H54 (cell line): ENCODE data around the gene SOS1.
A peak's percentile ranks its signal among the peaks of the same experiment; 100 is the strongest.
"Not testable (repeated sequence)": the region's sequence is repeated elsewhere in the genome, so short reads cannot be mapped to it uniquely, and the experiment has no call there.

Source experiments
- DNase-seq: peaks from one replicate; pipeline ENCODE4 v3.0.0; 2011; ENCODE audit warnings: low spot score, mixed read lengths; ENCODE audit not compliant: insufficient read length
- FAIRE-seq: peaks from 3 replicates; lab custom pipeline; 2011; peaks lifted over from hg19 to GRCh38; lab: Jason Lieb, UNC
- POLR2A ChIP-seq: IDR thresholded peaks from 2 replicates; pipeline ENCODE4 v1.6.1; 2011; ENCODE audit warnings: low read depth, mild to moderate bottlenecking, low read length

The SOS1 gene

GRCh38 chr2:39120771-39121522 lies at the start of gene SOS1:
TSS of gene SOS1 (minus strand) at chr2:39121051. CDS start at chr2:39120422, 629 bp downstream.
- peak; percentile 79 for TF ChIP-seq POLR2A
- peak; percentile 89 for DNase-seq
- peak; percentile 58 for FAIRE-seq

- no peak for TF ChIP-seq POLR2A
- FAIRE-seq (no peak), DNase-seq (no peak)
Observed at GRCh38 chr2:39164089-39164488, 43.2 kb upstream of the SOS1 start.

DNA sequence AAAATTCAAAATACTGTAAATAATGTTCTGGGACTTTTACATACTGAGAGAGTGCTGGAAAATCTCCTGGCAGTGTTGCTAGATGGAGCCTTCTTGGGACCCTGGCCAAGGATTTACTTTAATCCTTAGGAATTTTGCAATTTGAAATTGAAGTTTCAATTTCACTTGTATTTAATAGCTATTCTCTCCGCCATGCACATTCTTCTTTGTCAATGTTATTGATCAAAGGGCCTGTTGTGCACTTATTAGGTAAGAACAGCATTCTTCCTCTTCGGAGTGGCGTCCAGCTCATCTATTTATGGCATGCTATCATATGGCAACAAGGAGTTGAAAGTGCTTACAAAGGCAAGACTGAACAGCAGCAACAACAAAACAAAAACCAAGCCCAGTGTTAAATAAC lies 40.1 kb upstream of the SOS1 start:
- no peak for TF ChIP-seq POLR2A
- no peak for DNase-seq
- no peak for FAIRE-seq

- FAIRE-seq (no peak), DNase-seq (no peak)
- TF ChIP-seq POLR2A, result no peak
Observed at GRCh38 chr2:39159283-39159682, 38.4 kb upstream of the SOS1 start.

DNA sequence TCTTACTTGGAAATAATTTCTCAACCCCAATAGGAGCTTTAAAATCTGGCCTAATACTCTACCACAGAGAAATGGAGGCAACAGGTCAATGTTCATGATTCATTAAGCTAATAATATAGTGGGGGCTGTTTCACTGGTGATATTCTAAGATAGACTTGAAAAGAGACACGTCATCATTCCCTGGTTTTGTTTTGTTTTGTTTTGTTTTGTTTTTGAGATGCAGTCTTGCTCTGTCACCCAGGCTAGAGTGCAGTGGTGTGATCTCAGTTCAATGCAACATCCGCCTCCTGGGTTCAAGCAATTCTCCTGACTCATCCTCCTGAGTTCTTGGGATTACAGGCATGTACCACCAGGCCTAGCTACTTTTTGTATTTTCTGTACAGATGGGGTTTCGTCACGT lies 37.5 kb upstream of the SOS1 start:
- no peak for DNase-seq
- no peak for TF ChIP-seq POLR2A
- peak; percentile 41 for FAIRE-seq

GRCh38 chr2:39156846-39157245 lies 36.0 kb upstream of the SOS1 start:
- no peak for DNase-seq
- FAIRE-seq, result no peak
- TF ChIP-seq POLR2A, result no peak

GRCh38 chr2:39156107-39156506 lies 35.3 kb upstream of the SOS1 start:
- FAIRE-seq, result no peak
- no peak for DNase-seq
- TF ChIP-seq POLR2A, result no peak

DNA sequence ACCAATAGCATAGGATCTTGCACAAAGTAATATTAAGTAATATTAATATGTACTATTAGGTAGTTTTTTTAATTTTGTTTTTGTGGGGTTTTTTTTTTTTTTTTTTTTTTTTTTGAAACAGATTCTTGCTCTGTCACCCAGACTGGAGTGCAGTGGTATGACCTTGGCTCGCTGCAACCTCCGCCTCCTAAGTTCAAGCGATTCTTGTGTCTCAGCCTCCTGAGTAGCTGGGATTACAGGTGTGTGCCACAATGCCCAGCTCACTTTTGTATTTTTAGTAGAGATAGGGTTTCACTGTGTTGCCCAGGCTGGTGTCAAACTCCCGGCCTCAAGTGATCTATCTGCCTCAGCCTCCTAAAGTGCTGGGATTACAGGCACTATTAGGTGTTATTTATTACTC lies 34.7 kb upstream of the SOS1 start:
- FAIRE-seq, DNase-seq: not testable (repeated sequence)

GRCh38 chr2:39154944-39155343 lies 34.1 kb upstream of the SOS1 start:
- no peak for DNase-seq
- no peak for TF ChIP-seq POLR2A
- no peak for FAIRE-seq

DNA sequence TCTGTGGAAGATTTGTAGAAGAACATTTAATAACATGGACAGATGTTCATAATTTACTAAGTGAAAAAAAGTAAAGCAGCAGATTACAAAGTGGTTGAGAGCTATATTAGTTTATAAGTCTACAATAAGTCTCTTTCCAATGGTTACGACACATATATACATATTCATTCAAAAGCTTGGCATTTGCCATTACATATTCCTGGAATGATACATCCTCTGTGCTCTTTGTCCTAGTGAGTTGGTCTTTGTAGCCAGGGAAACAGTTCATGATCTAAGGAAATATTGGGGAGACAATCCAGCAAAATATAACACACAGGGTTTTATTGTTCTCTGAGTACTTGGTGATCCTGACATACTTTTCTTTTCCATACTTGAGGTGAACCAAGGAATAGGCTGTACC lies 32.5 kb upstream of the SOS1 start:
- no peak for FAIRE-seq
- DNase-seq, result no peak
- no peak for TF ChIP-seq POLR2A

DNA sequence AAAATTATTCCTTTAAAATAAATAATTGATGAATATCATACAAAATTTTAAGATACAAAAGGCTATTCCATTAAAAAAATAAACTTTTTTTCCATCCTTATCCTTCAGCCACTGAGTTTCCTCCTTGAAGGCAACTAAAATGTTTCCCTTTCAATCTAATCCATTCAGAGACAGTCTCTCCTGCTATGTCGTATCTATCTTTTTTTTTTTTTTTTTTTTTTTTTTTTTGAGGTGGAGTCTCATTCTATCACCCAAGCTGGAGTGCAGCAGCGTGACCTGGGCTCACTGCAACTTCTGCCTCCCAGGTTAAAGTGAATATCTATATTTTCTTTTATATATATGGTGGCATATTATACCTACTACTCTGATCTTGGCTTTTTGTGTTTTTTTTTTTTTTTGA lies 31.7 kb upstream of the SOS1 start:
- FAIRE-seq (no peak), DNase-seq (no peak)
- TF ChIP-seq POLR2A, result no peak

GRCh38 chr2:39150890-39151497 lies 30.1 kb upstream of the SOS1 start:
- DNase-seq (no peak), FAIRE-seq (no peak)
- no peak for TF ChIP-seq POLR2A

- FAIRE-seq, result no peak
- no peak for DNase-seq
Observed at GRCh38 chr2:39150102-39150562, 29.3 kb upstream of the SOS1 start.

DNA sequence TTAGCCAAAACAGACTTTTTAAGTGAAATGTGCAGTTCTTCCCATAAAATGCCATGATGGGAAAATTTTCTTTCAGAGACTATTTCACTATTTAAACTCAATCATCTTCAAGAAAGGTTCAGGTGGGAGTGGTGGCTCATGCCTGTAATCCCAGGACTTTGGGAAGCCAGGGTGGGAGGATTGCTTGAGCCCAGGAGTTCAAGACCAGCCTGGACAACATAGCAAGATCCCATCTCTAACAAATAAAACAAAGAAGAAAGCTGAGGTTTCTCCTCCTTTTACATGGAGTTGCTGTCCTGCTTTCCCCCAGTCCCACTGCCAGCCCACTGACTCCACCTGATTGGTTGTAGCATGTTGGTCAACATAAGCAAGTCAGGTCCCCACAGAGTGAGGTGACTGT lies 25.8 kb upstream of the SOS1 start:
- TF ChIP-seq POLR2A, result no peak
- FAIRE-seq, result no peak

More at GRCh38 chr2:39150102-39150562, 29.3 kb upstream of the SOS1 start:
- no peak for TF ChIP-seq POLR2A

More for the DNA sequence above, 25.8 kb upstream of the SOS1 start:
- no peak for DNase-seq
